GM13976 (cell line): ENCODE results near the gene ATP2C2.

Experiments used
- DNase-seq: peaks from one replicate; pipeline ENCODE4 v3.0.0; 2012; ENCODE audit warnings: low spot score
- in situ Hi-C: fragments of 300-500 bp; cut with MboI; formaldehyde crosslinking; loops from one replicate; pipeline ENCODE4 v1.12.0; 2022; ENCODE audit warnings: low sequenced_read_pairs, mixed read lengths, inconsistent platforms; ENCODE audit not compliant: unreplicated experiment
- TF ChIP-seq, protein P1 (sequence below): IDR thresholded peaks from 2 replicates; pipeline ENCODE4 v1.5.1; 2012; ENCODE audit warnings: borderline replicate concordance, mild to moderate bottlenecking; ENCODE audit not compliant: insufficient read depth; ENCODE audit errors: extremely low read depth, missing control alignments, control extremely low read depth

ATP2C2 gene

DNA sequence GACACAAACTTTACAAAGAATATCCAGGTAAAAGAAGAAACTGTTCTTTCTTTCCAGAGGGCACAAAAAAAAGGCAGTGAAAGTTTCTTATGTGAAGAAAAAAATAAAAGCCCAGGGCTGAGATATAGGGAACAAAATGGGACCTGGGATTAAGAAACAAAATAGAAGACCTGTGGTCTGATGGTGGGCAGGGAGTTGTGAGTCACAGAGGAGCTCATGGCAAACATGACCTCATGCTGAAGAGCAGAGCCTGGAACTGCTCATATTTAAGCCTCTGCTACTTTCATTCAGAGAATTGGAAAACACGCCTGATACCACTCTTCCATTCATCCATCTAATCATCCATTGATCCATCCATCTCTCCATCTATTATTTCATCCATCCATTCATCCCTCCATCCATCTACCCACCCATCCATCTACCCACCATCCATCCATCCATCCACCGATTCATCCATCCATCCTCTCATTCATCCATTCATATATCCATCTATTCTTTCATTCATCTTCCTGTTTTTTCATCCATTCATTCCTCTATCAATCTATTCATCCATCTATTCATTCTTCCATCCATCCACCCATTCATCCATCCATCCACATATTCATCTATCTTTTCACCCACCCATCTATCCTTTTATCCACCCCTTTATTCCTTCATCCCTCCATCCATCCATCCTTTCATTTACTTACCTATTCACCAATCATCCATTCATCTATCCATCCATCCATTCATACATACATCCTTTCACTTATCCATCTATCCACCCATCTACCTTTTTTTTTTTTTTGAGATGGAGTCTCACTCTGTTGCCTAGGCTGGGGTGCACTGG is 43.7 kb upstream of the ATP2C2 start:
- no peak for DNase-seq
- in situ Hi-C loops: no loop called here
- TF ChIP-seq, protein P1, sequence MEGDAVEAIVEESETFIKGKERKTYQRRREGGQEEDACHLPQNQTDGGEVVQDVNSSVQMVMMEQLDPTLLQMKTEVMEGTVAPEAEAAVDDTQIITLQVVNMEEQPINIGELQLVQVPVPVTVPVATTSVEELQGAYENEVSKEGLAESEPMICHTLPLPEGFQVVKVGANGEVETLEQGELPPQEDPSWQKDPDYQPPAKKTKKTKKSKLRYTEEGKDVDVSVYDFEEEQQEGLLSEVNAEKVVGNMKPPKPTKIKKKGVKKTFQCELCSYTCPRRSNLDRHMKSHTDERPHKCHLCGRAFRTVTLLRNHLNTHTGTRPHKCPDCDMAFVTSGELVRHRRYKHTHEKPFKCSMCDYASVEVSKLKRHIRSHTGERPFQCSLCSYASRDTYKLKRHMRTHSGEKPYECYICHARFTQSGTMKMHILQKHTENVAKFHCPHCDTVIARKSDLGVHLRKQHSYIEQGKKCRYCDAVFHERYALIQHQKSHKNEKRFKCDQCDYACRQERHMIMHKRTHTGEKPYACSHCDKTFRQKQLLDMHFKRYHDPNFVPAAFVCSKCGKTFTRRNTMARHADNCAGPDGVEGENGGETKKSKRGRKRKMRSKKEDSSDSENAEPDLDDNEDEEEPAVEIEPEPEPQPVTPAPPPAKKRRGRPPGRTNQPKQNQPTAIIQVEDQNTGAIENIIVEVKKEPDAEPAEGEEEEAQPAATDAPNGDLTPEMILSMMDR: no peak

DNA sequence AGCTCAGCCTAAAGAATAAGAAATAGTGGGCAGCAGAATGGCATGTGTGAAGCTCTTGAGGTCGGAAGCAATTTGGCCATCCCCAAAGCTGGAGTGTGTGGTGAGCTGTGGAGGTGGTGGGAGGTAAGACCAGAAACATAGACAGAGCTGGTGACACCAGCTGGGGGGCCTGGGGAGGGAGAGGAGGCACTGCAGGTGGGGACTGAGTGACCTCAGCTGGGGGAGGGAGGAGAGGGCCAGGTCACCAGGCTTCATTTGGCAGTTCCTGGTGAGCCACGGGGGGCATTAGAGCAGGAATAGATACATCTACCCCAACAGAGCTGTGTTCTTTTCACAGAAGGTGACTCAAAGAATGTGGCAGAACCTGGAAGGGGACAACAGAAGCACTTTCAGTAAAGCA is 41.8 kb upstream of the ATP2C2 start:
- TF ChIP-seq, protein P1: no peak
- DNase-seq: no peak
- in situ Hi-C loops: no loop called here

- in situ Hi-C loops: no loop called here
- TF ChIP-seq, protein P1: no peak
- DNase-seq: no peak
These were observed 40.3 kb upstream of the ATP2C2 start for GRCh38 chr16:84327926-84328505.

DNA sequence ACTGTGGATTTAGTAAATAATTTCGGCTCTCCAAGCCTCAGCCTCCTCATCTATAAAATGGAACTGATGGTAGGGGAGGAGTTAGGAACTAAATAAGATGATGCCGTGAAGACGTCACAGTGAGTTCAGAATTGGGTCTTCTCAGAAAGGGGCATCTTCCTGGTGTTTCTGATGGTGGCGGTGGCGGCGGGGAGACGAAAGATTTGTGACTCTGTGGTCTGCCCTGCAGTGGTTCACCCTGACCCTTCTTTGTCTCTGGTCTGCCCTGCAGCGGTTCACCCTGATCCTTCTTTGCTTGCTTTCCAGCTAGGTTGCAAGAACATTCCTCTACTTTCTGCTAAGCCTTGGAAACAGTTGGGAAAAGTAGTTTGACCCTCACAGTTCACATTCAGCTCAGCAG is 39.3 kb upstream of the ATP2C2 start:
- DNase-seq: no peak
- in situ Hi-C loops: no loop called here
- TF ChIP-seq, protein P1: no peak

DNA sequence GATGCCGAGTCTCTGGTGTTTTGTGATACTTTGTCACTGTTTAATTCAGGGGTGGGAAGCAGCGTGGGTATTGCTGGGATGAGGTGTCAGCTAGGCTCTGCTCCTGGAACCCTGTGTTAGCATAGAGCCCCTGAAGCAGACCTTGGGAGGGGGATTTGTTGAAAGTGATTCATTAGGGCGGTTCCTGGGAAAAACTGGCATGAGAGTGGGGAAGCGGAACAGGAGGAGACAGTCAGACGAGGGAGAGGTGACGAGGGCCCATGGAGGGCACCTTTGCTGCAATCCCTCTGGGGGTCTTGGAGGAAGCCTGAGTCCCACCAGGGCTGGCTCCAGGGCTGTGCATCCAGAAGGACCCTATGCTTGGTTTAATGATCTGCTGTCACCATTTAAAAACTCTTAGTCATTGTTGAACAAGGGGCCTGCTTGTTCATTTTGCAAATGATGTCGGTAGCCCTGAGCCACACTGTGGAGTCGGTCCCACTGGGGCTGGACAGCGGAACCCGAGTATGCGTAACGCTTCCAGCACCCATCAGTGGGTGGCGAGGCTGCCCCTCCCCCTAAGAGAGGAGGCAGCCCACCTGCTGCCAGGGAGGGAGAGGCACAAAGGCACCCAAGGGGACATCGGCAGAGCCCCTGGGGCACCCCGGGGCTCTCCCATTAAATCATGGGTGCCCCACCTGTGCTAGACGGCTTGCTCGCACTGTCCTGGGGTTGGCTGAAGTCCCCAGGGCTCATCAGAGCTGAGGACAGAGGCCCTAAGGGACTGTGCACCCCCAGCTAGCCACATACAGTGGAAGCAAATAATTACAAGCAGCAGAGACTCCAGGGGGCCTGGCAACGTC is 38.3 kb upstream of the ATP2C2 start:
- in situ Hi-C loops: no loop called here
- TF ChIP-seq, protein P1: no peak
- DNase-seq: no peak

- in situ Hi-C loops: no loop called here
- TF ChIP-seq, protein P1: no peak
- no peak for DNase-seq
These were observed 37.7 kb upstream of the ATP2C2 start for GRCh38 chr16:84330685-84331050.
